BE2C (cell line): ENCODE data around the gene USP24.

Source experiments
- DNase-seq: peaks from one replicate; pipeline ENCODE4 v3.0.0-alpha.2; 2020
- H3K27me3 ChIP-seq: fragments of 250-450 bp; sonication (Bioruptor Pico); 2 replicates; pipeline ENCODE4 v1.5.1; 2020; ENCODE audit warnings: mild to moderate bottlenecking
- H3K36me3 ChIP-seq: fragments of 250-450 bp; sonication (Bioruptor Pico); 2 replicates; pipeline ENCODE4 v1.5.1; 2020; ENCODE audit warnings: mild to moderate bottlenecking
- H3K4me1 ChIP-seq: fragments of 250-450 bp; sonication (Bioruptor Pico); 2 replicates; pipeline ENCODE4 v1.5.1; 2020
- H3K4me3 ChIP-seq: 2 replicates; pipeline ENCODE4 v1.5.1; 2011; ENCODE audit warnings: low read depth, low read length
- H3K9me3 ChIP-seq: fragments of 250-450 bp; sonication (Bioruptor Pico); 2 replicates; pipeline ENCODE4 v1.5.1; 2020
- CTCF ChIP-seq: IDR thresholded peaks from 2 replicates; pipeline ENCODE4 v1.5.1; 2012; ENCODE audit warnings: mild to moderate bottlenecking, low read depth, low read length

The USP24 gene

GRCh38 chr1:55172687-55173086 lies 42.5 kb downstream of the USP24 start:
- Histone ChIP-seq H3K9me3 (no peaks in the 10 kb centered on the region), H3K4me1 (no peaks in the 10 kb centered on the region), H3K36me3 (no peaks in the 10 kb centered on the region), H3K4me3 (no peak overlapping the region), H3K27me3 (no peaks in the 10 kb centered on the region)
- DNase-seq = no peak
- no peak for TF ChIP-seq CTCF

DNA sequence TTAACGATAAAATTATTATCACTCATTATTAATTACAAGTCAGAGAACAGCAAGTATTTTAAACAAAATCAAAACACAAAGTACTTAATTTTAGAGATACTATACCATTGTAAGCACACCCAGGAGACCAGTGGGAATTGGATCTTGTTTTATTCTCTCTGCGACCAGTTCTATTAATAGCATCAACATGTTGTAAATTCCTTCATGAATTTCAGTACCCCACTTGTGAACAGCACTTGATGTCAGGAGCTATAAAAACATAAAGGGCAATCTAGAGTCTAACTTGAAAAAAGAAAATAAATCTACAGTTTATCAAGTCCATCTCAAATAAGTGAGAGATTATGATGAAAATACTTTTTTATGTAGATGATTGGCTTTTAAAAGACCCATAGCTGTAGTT lies 42.9 kb downstream of the USP24 start:
- H3K36me3 ChIP-seq = no peaks in the 10 kb centered on the region

DNA sequence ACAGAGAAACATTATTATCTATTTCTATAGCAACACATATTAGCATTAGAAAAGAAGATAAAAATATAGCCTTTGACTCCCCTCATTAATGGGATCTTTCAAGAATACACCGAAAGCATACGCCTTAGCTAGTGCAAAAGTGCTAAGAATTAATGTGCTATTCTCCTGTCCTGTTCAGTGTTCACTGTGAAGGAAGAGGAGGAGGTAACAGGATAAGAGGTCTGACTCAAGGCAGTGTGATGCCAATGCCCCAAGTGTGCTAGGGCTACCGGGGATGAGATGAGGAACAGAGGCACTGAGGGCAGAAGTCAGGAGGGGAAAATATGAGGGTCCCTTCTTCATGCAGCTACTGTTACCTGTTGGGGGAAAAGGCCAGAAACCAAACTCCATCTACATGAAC lies 43.5 kb downstream of the USP24 start:
- no peak for TF ChIP-seq CTCF
- H3K9me3 ChIP-seq = no peaks in the 10 kb centered on the region
- no peak overlapping the region for H3K4me3 ChIP-seq
- no peak for DNase-seq
- H3K27me3 ChIP-seq = no peaks in the 10 kb centered on the region
- no peaks in the 10 kb centered on the region for H3K4me1 ChIP-seq
- no peaks in the 10 kb centered on the region for H3K36me3 ChIP-seq

More for the DNA sequence above, 42.9 kb downstream of the USP24 start:
- TF ChIP-seq CTCF = no peak
- no peak for DNase-seq
- H3K4me1 ChIP-seq = no peaks in the 10 kb centered on the region
- H3K27me3 ChIP-seq = no peaks in the 10 kb centered on the region
- no peak overlapping the region for H3K4me3 ChIP-seq
- no peaks in the 10 kb centered on the region for H3K9me3 ChIP-seq

DNA sequence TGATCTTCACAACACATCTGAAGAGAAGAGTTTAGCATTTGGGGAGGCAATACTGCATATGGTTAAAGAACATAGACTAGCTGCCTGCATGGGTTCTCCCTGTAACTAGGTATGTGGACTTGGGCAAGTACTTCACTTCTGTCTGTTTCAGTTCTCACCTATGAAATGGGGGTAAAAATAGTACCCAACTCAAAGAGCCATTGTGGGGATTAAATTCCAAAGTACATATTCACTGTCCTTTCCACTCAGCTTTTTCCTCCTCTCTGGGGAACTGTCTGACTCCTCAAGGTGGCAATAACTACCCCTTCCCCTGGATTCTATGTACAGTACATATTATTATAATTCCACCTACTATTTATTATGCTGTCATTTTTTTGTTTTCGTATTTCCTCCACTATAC lies 44.7 kb downstream of the USP24 start:
- Histone ChIP-seq H3K4me1 (no peaks in the 10 kb centered on the region), H3K9me3 (no peaks in the 10 kb centered on the region), H3K4me3 (no peak overlapping the region), H3K27me3 (no peaks in the 10 kb centered on the region), H3K36me3 (no peaks in the 10 kb centered on the region)
- TF ChIP-seq CTCF = no peak
- no peak for DNase-seq

GRCh38 chr1:55169126-55169525 lies 46.0 kb downstream of the USP24 start:
- Histone ChIP-seq H3K27me3 (no peaks in the 10 kb centered on the region), H3K4me1 (no peaks in the 10 kb centered on the region), H3K9me3 (no peaks in the 10 kb centered on the region), H3K36me3 (no peaks in the 10 kb centered on the region), H3K4me3 (no peak overlapping the region)
- no peak for DNase-seq
- TF ChIP-seq CTCF = no peak

- TF ChIP-seq CTCF = no peak
- DNase-seq = no peak
- Histone ChIP-seq H3K9me3 (no peaks in the 10 kb centered on the region), H3K4me1 (no peaks in the 10 kb centered on the region), H3K27me3 (no peaks in the 10 kb centered on the region), H3K36me3 (no peaks in the 10 kb centered on the region), H3K4me3 (no peak overlapping the region)
Observed at GRCh38 chr1:55168353-55168752, 46.8 kb downstream of the USP24 start.
